HG02852 (cell line): Measurements from ENCODE around the gene HES7.
"Not testable (repeated sequence)": the region's sequence is repeated elsewhere in the genome, so short reads cannot be mapped to it uniquely, and the experiment has no call there.

Experiments used
- ATAC-seq: cut with Tn5 transposase; IDR thresholded peaks from one replicate; pipeline ENCODE4 v1.9.1; 2021; ENCODE audit warnings: mild to moderate bottlenecking, moderate library complexity; ENCODE audit not compliant: unreplicated experiment

HES7 gene

GRCh38 chr17:8123695-8124349 lies at the start of gene HES7:
TSS of gene HES7 (minus strand) at chr17:8124106. CDS start at chr17:8124084, 22 bp downstream.
- no peak for ATAC-seq

GRCh38 chr17:8173056-8173870 lies 49.4 kb upstream of the HES7 start:
- peak; percentile 68 for ATAC-seq

GRCh38 chr17:8170186-8170585 lies 46.3 kb upstream of the HES7 start:
- not testable (repeated sequence) for ATAC-seq

- no peak for ATAC-seq
Observed at GRCh38 chr17:8167526-8167925, 43.6 kb upstream of the HES7 start.

- no peak for ATAC-seq
Observed at GRCh38 chr17:8166731-8167130, 42.8 kb upstream of the HES7 start.

- ATAC-seq = no peak
Observed at GRCh38 chr17:8164815-8165131, 40.9 kb upstream of the HES7 start.

GRCh38 chr17:8163978-8164814 lies 40.3 kb upstream of the HES7 start:
- no peak for ATAC-seq

- no peak for ATAC-seq
Observed at GRCh38 chr17:8162997-8163977, 39.4 kb upstream of the HES7 start.

GRCh38 chr17:8162233-8162996 lies 38.5 kb upstream of the HES7 start, which contains the start of gene VAMP2:
TSS of gene VAMP2 (minus strand) at chr17:8162948. CDS start at chr17:8162879, 69 bp downstream.
- no peak for ATAC-seq

- no peak for ATAC-seq
Observed at GRCh38 chr17:8161289-8162232, 37.7 kb upstream of the HES7 start.

- ATAC-seq = no peak
Observed at GRCh38 chr17:8160741-8161221, 36.9 kb upstream of the HES7 start.

- ATAC-seq = no peak
Observed at GRCh38 chr17:8160224-8160577, 36.3 kb upstream of the HES7 start.

- ATAC-seq = no peak
Observed at GRCh38 chr17:8159459-8160223, 35.7 kb upstream of the HES7 start.

GRCh38 chr17:8159032-8159400 lies 35.1 kb upstream of the HES7 start:
- ATAC-seq = no peak

- no peak for ATAC-seq
Observed at GRCh38 chr17:8158267-8159031, 34.5 kb upstream of the HES7 start.

- peak; percentile 74 for ATAC-seq
Observed at GRCh38 chr17:8156246-8156992, 32.5 kb upstream of the HES7 start.

GRCh38 chr17:8155996-8156245 lies 32.0 kb upstream of the HES7 start:
- ATAC-seq = no peak
